SK-N-SH treated with all-trans-retinoic acid at 6 μM for 48 hours (cell line): ENCODE results near the gene LEPR.

ENCODE experiments used
- ARNTL ChIP-seq: fragments of 450-650 bp; formaldehyde crosslinking; IDR thresholded peaks from 2 replicates; pipeline ENCODE4 v1.5.0; 2020; ENCODE audit warnings: low read depth, mild to moderate bottlenecking, moderate library complexity, borderline replicate concordance
- BACH2 ChIP-seq: fragments of 250-450 bp; sonication (Bioruptor Pico); IDR thresholded peaks from 2 replicates; pipeline ENCODE4 v1.9.0; 2021; ENCODE audit warnings: mild to moderate bottlenecking, borderline replicate concordance
- GLIS3 ChIP-seq: fragments of 250-450 bp; sonication (Bioruptor Pico); IDR thresholded peaks from 2 replicates; pipeline ENCODE4 v1.5.0; 2020; ENCODE audit warnings: mild to moderate bottlenecking, moderate library complexity
- ISL1 ChIP-seq: fragments of 250-450 bp; sonication (Bioruptor Pico); IDR thresholded peaks from 2 replicates; pipeline ENCODE4 v2.1.2; 2022; ENCODE audit warnings: mild to moderate bottlenecking, moderate library complexity
- OSR1 ChIP-seq: fragments of 250-450 bp; sonication (Bioruptor Pico); IDR thresholded peaks from 2 replicates; pipeline ENCODE4 v1.8.0; 2022; ENCODE audit warnings: moderate library complexity, mild to moderate bottlenecking, inconsistent platforms
- PPARA ChIP-seq: fragments of 250-450 bp; sonication (Bioruptor Pico); IDR thresholded peaks from 2 replicates; pipeline ENCODE4 v1.5.0; 2020; ENCODE audit warnings: mild to moderate bottlenecking, borderline replicate concordance
- TCF4 ChIP-seq: fragments of 250-450 bp; sonication (Bioruptor Pico); IDR thresholded peaks from 2 replicates; pipeline ENCODE4 v1.8.0; 2021; ENCODE audit warnings: mild to moderate bottlenecking, moderate library complexity, borderline replicate concordance
- TOX ChIP-seq: fragments of 250-450 bp; sonication (Bioruptor Pico); IDR thresholded peaks from 2 replicates; pipeline ENCODE4 v1.8.0; 2021; ENCODE audit warnings: mild to moderate bottlenecking, moderate library complexity, borderline replicate concordance
- ZFP3 ChIP-seq: fragments of 250-450 bp; sonication (Bioruptor Pico); IDR thresholded peaks from 2 replicates; pipeline ENCODE4 v1.5.0; 2020; ENCODE audit warnings: mild to moderate bottlenecking, moderate library complexity
- ZFP30 ChIP-seq: fragments of 450-650 bp; formaldehyde crosslinking; IDR thresholded peaks from 2 replicates; pipeline ENCODE4 v1.5.0; 2022; ENCODE audit warnings: mild to moderate bottlenecking, moderate library complexity
- ZNF8 ChIP-seq: fragments of 450-650 bp; formaldehyde crosslinking; IDR thresholded peaks from 2 replicates; pipeline ENCODE4 v1.5.0; 2020; ENCODE audit warnings: mild to moderate bottlenecking, moderate library complexity
- TF ChIP-seq, protein P1 (sequence below): fragments of 250-450 bp; sonication (Bioruptor Pico); IDR thresholded peaks from 2 replicates; pipeline ENCODE4 v1.8.0; 2020; ENCODE audit warnings: mild to moderate bottlenecking, moderate library complexity, borderline replicate concordance
- TF ChIP-seq, protein P2 (sequence below): fragments of 250-450 bp; sonication (Bioruptor Pico); IDR thresholded peaks from 2 replicates; pipeline ENCODE4 v1.5.1; 2020; ENCODE audit warnings: low read depth, mild to moderate bottlenecking, moderate library complexity
- TF ChIP-seq, protein P3 (sequence below): fragments of 250-450 bp; sonication (Bioruptor Pico); IDR thresholded peaks from 2 replicates; pipeline ENCODE4 v1.5.0; 2020; ENCODE audit warnings: mild to moderate bottlenecking, moderate library complexity

DNA sequence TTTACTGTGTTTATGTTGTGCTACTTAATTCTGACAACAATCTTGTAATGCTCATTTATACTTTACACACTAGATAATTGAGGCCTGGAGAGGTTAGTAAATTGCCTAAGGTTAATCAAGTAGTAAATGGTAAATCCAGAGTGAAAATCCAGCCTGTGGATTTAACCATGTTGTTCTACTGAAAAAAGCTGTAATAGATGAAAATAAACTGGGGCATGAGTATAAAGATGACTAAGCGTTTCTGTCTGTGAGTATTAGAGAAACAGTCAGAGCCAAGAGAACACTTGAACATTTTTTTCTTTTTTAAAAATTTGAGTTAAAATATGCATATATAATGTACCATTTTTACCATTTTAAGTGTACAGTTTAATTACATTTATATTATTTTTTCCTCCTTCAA is 47.9 kb upstream of the LEPR start:
- TF ChIP-seq ZFP30 (CRISPR knock-in tag), result no peak
- TF ChIP-seq, protein P1, sequence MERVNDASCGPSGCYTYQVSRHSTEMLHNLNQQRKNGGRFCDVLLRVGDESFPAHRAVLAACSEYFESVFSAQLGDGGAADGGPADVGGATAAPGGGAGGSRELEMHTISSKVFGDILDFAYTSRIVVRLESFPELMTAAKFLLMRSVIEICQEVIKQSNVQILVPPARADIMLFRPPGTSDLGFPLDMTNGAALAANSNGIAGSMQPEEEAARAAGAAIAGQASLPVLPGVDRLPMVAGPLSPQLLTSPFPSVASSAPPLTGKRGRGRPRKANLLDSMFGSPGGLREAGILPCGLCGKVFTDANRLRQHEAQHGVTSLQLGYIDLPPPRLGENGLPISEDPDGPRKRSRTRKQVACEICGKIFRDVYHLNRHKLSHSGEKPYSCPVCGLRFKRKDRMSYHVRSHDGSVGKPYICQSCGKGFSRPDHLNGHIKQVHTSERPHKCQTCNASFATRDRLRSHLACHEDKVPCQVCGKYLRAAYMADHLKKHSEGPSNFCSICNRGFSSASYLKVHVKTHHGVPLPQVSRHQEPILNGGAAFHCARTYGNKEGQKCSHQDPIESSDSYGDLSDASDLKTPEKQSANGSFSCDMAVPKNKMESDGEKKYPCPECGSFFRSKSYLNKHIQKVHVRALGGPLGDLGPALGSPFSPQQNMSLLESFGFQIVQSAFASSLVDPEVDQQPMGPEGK (CRISPR knock-in tag), result no peak
- no peak for TF ChIP-seq OSR1 (CRISPR knock-in tag)
- no peak for TF ChIP-seq GLIS3 (CRISPR knock-in tag)
- no peak for TF ChIP-seq BACH2 (CRISPR knock-in tag)
- TF ChIP-seq ZNF8 (CRISPR knock-in tag), result no peak
- TF ChIP-seq, protein P2, sequence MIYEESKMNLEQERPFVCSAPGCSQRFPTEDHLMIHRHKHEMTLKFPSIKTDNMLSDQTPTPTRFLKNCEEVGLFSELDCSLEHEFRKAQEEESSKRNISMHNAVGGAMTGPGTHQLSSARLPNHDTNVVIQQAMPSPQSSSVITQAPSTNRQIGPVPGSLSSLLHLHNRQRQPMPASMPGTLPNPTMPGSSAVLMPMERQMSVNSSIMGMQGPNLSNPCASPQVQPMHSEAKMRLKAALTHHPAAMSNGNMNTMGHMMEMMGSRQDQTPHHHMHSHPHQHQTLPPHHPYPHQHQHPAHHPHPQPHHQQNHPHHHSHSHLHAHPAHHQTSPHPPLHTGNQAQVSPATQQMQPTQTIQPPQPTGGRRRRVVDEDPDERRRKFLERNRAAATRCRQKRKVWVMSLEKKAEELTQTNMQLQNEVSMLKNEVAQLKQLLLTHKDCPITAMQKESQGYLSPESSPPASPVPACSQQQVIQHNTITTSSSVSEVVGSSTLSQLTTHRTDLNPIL (CRISPR knock-in tag), result no peak
- no peak for TF ChIP-seq TOX
- no peak for TF ChIP-seq PPARA (CRISPR knock-in tag)
- TF ChIP-seq ISL1 (CRISPR knock-in tag), result no peak
- TF ChIP-seq ARNTL, result no peak
- TF ChIP-seq, protein P3, sequence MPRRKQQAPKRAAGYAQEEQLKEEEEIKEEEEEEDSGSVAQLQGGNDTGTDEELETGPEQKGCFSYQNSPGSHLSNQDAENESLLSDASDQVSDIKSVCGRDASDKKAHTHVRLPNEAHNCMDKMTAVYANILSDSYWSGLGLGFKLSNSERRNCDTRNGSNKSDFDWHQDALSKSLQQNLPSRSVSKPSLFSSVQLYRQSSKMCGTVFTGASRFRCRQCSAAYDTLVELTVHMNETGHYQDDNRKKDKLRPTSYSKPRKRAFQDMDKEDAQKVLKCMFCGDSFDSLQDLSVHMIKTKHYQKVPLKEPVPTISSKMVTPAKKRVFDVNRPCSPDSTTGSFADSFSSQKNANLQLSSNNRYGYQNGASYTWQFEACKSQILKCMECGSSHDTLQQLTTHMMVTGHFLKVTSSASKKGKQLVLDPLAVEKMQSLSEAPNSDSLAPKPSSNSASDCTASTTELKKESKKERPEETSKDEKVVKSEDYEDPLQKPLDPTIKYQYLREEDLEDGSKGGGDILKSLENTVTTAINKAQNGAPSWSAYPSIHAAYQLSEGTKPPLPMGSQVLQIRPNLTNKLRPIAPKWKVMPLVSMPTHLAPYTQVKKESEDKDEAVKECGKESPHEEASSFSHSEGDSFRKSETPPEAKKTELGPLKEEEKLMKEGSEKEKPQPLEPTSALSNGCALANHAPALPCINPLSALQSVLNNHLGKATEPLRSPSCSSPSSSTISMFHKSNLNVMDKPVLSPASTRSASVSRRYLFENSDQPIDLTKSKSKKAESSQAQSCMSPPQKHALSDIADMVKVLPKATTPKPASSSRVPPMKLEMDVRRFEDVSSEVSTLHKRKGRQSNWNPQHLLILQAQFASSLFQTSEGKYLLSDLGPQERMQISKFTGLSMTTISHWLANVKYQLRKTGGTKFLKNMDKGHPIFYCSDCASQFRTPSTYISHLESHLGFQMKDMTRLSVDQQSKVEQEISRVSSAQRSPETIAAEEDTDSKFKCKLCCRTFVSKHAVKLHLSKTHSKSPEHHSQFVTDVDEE (CRISPR knock-in tag), result no peak
- no peak for TF ChIP-seq TCF4 (CRISPR knock-in tag)
- TF ChIP-seq ZFP3, result no peak
